HEK293 (cell line): ENCODE measurements around the gene LRRC75A.
A peak's percentile ranks its signal among the peaks of the same experiment; 100 is the strongest.

Experiments used
- CTCF ChIA-PET: fragments of 350-600 bp; formaldehyde crosslinking; extraction: SDS; loops from one replicate; lab custom pipeline; 2021; ENCODE audit warnings: antibody characterized with exemption; lab: Yijun Ruan, JAX
- POLR2A ChIA-PET: fragments of 300-600 bp; formaldehyde crosslinking; extraction: SDS; loops from one replicate; lab custom pipeline; 2020; ENCODE audit warnings: antibody characterized with exemption, inconsistent platforms; lab: Yijun Ruan, JAX
- H3K27ac ChIP-seq: fragments of 200-500 bp; sonication (Bioruptor generic); 2 replicates; pipeline ENCODE4 v1.5.1; 2014; ENCODE audit warnings: low read depth, low read length, control low read depth, inconsistent platforms; ENCODE audit errors: extremely low read depth
- H3K36me3 ChIP-seq, 2 experiments: fragments of 200-500 bp in 1 of 2; sonication (Bioruptor generic) in 1 of 2; 1 replicate in 1 of 2; 2 replicates in 1 of 2; pipeline ENCODE4 v1.5.1; 2014 to 2017; ENCODE audit warnings: inconsistent platforms in 2 of 2, low read length in 2 of 2; ENCODE audit not compliant: control insufficient read depth in 2 of 2, insufficient read depth in 1 of 2
- H3K4me1 ChIP-seq: fragments of 200-500 bp; sonication (Bioruptor generic); 2 replicates; pipeline ENCODE4 v1.5.1; 2014; ENCODE audit warnings: mild to moderate bottlenecking, low read length, inconsistent platforms; ENCODE audit not compliant: control insufficient read depth, insufficient read depth
- H3K4me3 ChIP-seq: 2 replicates; pipeline ENCODE4 v1.5.1; 2011; ENCODE audit warnings: low read depth, mild to moderate bottlenecking, control low read depth, low read length, moderate library complexity
- H3K9me3 ChIP-seq: fragments of 200-500 bp; sonication (Bioruptor generic); 2 replicates; pipeline ENCODE4 v1.5.1; 2014; ENCODE audit warnings: low read depth, low read length, inconsistent platforms; ENCODE audit not compliant: control insufficient read depth, insufficient read depth
- EGR2 ChIP-seq: fragments of 450-650 bp; formaldehyde crosslinking; IDR thresholded peaks from 2 replicates; pipeline ENCODE4 v1.5.1; 2016; ENCODE audit warnings: low read depth, missing biosample characterization, missing genetic modification characterization
- GLIS1 ChIP-seq: fragments of 450-650 bp; formaldehyde crosslinking; IDR thresholded peaks from 2 replicates; pipeline ENCODE4 v1.5.1; 2016; ENCODE audit warnings: missing biosample characterization, missing genetic modification characterization
- KLF17 ChIP-seq: fragments of 450-650 bp; formaldehyde crosslinking; IDR thresholded peaks from 2 replicates; pipeline ENCODE4 v1.5.1; 2016; ENCODE audit warnings: missing biosample characterization, missing genetic modification characterization
- OVOL3 ChIP-seq: fragments of 450-650 bp; formaldehyde crosslinking; IDR thresholded peaks from 2 replicates; pipeline ENCODE4 v1.5.1; 2016; ENCODE audit warnings: missing biosample characterization, missing genetic modification characterization
- ZBTB20 ChIP-seq: fragments of 450-650 bp; formaldehyde crosslinking; IDR thresholded peaks from 2 replicates; pipeline ENCODE4 v1.5.1; 2016; ENCODE audit warnings: missing biosample characterization, missing genetic modification characterization
- ZFHX2 ChIP-seq: fragments of 450-650 bp; formaldehyde crosslinking; conservative IDR thresholded peaks from 2 replicates; pipeline ENCODE4 v1.5.1; 2016; ENCODE audit warnings: missing biosample characterization, missing genetic modification characterization
- ZNF10 ChIP-seq: fragments of 450-650 bp; formaldehyde crosslinking; IDR thresholded peaks from 2 replicates; pipeline ENCODE4 v1.5.1; 2017; ENCODE audit warnings: missing biosample characterization, missing genetic modification characterization
- ZNF140 ChIP-seq: fragments of 450-650 bp; formaldehyde crosslinking; IDR thresholded peaks from 2 replicates; pipeline ENCODE4 v1.5.1; 2016; ENCODE audit warnings: missing biosample characterization, missing genetic modification characterization
- ZNF169 ChIP-seq: fragments of 450-650 bp; formaldehyde crosslinking; IDR thresholded peaks from 2 replicates; pipeline ENCODE4 v1.5.1; 2016; ENCODE audit warnings: missing biosample characterization, missing genetic modification characterization
- ZNF23 ChIP-seq: fragments of 450-650 bp; formaldehyde crosslinking; IDR thresholded peaks from 2 replicates; pipeline ENCODE4 v1.5.1; 2016; ENCODE audit warnings: missing biosample characterization, missing genetic modification characterization, borderline replicate concordance
- ZNF266 ChIP-seq: fragments of 450-650 bp; formaldehyde crosslinking; IDR thresholded peaks from 2 replicates; pipeline ENCODE4 v1.5.1; 2016; ENCODE audit warnings: missing biosample characterization, missing genetic modification characterization, low read depth
- ZNF350 ChIP-seq: fragments of 450-650 bp; formaldehyde crosslinking; IDR thresholded peaks from 2 replicates; pipeline ENCODE4 v1.5.0; 2017; ENCODE audit warnings: missing biosample characterization, mild to moderate bottlenecking, missing genetic modification characterization
- ZNF488 ChIP-seq: fragments of 450-650 bp; formaldehyde crosslinking; IDR thresholded peaks from 2 replicates; pipeline ENCODE4 v1.5.1; 2016; ENCODE audit warnings: missing biosample characterization, missing genetic modification characterization
- ZNF560 ChIP-seq: fragments of 450-650 bp; formaldehyde crosslinking; IDR thresholded peaks from 2 replicates; pipeline ENCODE4 v1.5.1; 2017; ENCODE audit warnings: missing biosample characterization, missing genetic modification characterization, borderline replicate concordance
- ZNF561 ChIP-seq: fragments of 450-650 bp; IDR thresholded peaks from 2 replicates; pipeline ENCODE4 v1.5.1; 2018; ENCODE audit warnings: missing biosample characterization, missing genetic modification characterization, borderline replicate concordance
- ZNF654 ChIP-seq: fragments of 450-650 bp; formaldehyde crosslinking; IDR thresholded peaks from 2 replicates; pipeline ENCODE4 v1.5.1; 2016; ENCODE audit warnings: low read depth, missing biosample characterization, missing genetic modification characterization
- ZNF707 ChIP-seq: fragments of 450-650 bp; formaldehyde crosslinking; IDR thresholded peaks from 2 replicates; pipeline ENCODE4 v1.5.1; 2016; ENCODE audit warnings: missing biosample characterization, missing genetic modification characterization
- TF ChIP-seq, protein P1 (sequence below): fragments of 450-650 bp; formaldehyde crosslinking; optimal IDR thresholded peaks from 2 replicates; pipeline ENCODE3; 2016; ENCODE audit warnings: missing biosample characterization, mild to moderate bottlenecking, missing genetic modification characterization
- TF ChIP-seq, protein P2 (sequence below): fragments of 450-650 bp; formaldehyde crosslinking; IDR thresholded peaks from 2 replicates; pipeline ENCODE4 v1.5.1; 2016; ENCODE audit warnings: missing biosample characterization, missing genetic modification characterization, borderline replicate concordance

LRRC75A gene

GRCh38 chr17:16477255-16477654, 14.7 kb downstream of the LRRC75A start (continued):
- TF ChIP-seq OVOL3 (tag by site-specific recombination), result no peak
- 0 out of 2 replicates have a peak, but pooled peaks have one; percentile 19 for TF ChIP-seq GLIS1 (tag by site-specific recombination)
- no peak for TF ChIP-seq ZNF654 (tag by site-specific recombination)
- no peak for TF ChIP-seq ZNF169 (tag by site-specific recombination)
- TF ChIP-seq ZNF350 (tag by site-specific recombination), result no peak
- TF ChIP-seq ZNF561 (tag by site-specific recombination), result no peak
- TF ChIP-seq KLF17, result no peak
- TF ChIP-seq ZBTB20 (tag by site-specific recombination), result peak; percentile 35; the same call in 1 of the 2 replicates
- TF ChIP-seq, protein P1, sequence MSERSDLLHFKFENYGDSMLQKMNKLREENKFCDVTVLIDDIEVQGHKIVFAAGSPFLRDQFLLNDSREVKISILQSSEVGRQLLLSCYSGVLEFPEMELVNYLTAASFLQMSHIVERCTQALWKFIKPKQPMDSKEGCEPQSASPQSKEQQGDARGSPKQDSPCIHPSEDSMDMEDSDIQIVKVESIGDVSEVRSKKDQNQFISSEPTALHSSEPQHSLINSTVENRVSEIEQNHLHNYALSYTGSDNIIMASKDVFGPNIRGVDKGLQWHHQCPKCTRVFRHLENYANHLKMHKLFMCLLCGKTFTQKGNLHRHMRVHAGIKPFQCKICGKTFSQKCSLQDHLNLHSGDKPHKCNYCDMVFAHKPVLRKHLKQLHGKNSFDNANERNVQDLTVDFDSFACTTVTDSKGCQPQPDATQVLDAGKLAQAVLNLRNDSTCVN (tag by site-specific recombination), result no peak
- no peak for TF ChIP-seq ZNF23 (tag by site-specific recombination)
- TF ChIP-seq, protein P2, sequence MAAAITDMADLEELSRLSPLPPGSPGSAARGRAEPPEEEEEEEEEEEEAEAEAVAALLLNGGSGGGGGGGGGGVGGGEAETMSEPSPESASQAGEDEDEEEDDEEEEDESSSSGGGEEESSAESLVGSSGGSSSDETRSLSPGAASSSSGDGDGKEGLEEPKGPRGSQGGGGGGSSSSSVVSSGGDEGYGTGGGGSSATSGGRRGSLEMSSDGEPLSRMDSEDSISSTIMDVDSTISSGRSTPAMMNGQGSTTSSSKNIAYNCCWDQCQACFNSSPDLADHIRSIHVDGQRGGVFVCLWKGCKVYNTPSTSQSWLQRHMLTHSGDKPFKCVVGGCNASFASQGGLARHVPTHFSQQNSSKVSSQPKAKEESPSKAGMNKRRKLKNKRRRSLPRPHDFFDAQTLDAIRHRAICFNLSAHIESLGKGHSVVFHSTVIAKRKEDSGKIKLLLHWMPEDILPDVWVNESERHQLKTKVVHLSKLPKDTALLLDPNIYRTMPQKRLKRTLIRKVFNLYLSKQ (tag by site-specific recombination), result no peak
- TF ChIP-seq ZNF488 (tag by site-specific recombination), result no peak
- TF ChIP-seq, all 188 proteins: peak for 5

DNA sequence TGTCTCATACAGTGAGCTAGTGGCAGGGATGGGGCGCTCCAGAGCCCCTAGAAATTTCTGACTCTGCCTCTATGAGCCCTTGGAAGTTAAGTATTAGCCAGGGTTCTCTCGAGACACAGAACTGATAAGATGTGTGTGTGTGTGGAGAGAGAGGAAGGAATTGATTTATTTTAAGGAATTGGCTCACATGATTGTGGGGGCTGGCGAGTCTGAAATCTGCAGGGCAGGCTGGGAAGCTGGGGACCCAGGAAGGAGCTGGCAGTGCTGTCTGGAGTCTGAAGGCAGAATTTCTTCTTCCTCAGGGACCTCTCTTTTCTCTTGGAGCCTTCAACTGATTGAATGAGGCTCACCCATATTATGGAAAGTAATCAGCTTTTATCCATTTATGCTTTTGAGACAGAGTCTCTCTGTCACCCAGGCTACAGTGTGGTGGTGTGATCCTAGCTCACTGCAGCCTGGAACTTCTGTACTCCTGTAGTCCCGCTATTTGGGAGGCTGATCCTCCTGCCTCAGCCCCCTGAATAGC, 16.8 kb downstream of the LRRC75A start:
- POLR2A ChIA-PET, result no interaction called here
- no peak overlapping the region for H3K27ac ChIP-seq
- peak; percentile 94 for TF ChIP-seq ZNF10 (tag by site-specific recombination)
- TF ChIP-seq ZNF140 (tag by site-specific recombination), result no peak
- no peak for TF ChIP-seq ZNF560
- H3K4me1 ChIP-seq, result no peaks in the 10 kb centered on the region
- CTCF ChIA-PET, result interaction anchor here (0.6 to 1.4 kb wide), 5 partner anchors 23 to 89 kb away, joined by 3 to 7 read pairs (median 3); no protein-coding TSS in a partner anchor
- H3K36me3 ChIP-seq, result no peaks in the 10 kb centered on the region
- no peaks in the 10 kb centered on the region for H3K9me3 ChIP-seq
- no peak overlapping the region for H3K4me3 ChIP-seq

GRCh38 chr17:16474012-16474725, 17.8 kb downstream of the LRRC75A start:
- TF ChIP-seq ZFHX2 (tag by site-specific recombination) (peak; percentile 61), EGR2 (tag by site-specific recombination) (peak; percentile 71), ZNF266 (tag by site-specific recombination) (no peak), ZNF707 (tag by site-specific recombination) (no peak)
- ChIA-PET CTCF (interaction anchor here (1.2 kb wide), 1 partner anchor 21 kb away, joined by 7 read pairs; no protein-coding TSS in a partner anchor), POLR2A (no interaction called here)
- no peak overlapping the region for H3K27ac ChIP-seq
- no peaks in the 10 kb centered on the region for H3K9me3 ChIP-seq
- no peaks in the 10 kb centered on the region for H3K4me1 ChIP-seq
- no peak overlapping the region for H3K4me3 ChIP-seq
- H3K36me3 ChIP-seq, result no peaks in the 10 kb centered on the region
